ENCODE results near the gene FAM234B.

Gene FAM234B

GRCh38 chr12:13090054-13090453 lies 45.9 kb downstream of the FAM234B start:
- DNase-seq (ENCODE audit: low read depth in 2 of 3, low spot score in 1 of 3): no peak

- no peak for DNase-seq (ENCODE audit: low read depth in 2 of 3, low spot score in 1 of 3)
Observed at GRCh38 chr12:13091832-13092231, 47.7 kb downstream of the FAM234B start.

GRCh38 chr12:13093191-13093847 lies 49.1 kb downstream of the FAM234B start:
- no peak for DNase-seq (ENCODE audit: low read depth in 2 of 3, low spot score in 1 of 3)

GRCh38 chr12:13093848-13094220 lies 49.7 kb downstream of the FAM234B start:
- DNase-seq (ENCODE audit: low read depth in 2 of 3, low spot score in 1 of 3): no peak

- no peak for DNase-seq (ENCODE audit: low read depth in 2 of 3, low spot score in 1 of 3)
Observed at GRCh38 chr12:13094367-13094766, 50.2 kb downstream of the FAM234B start.

- no peak for DNase-seq (ENCODE audit: low read depth in 2 of 3, low spot score in 1 of 3)
Observed at GRCh38 chr12:13095266-13095995, 51.2 kb downstream of the FAM234B start.

- no peak for DNase-seq (ENCODE audit: low read depth in 2 of 3, low spot score in 1 of 3)
Observed at GRCh38 chr12:13097491-13098011, 53.4 kb downstream of the FAM234B start.

GRCh38 chr12:13099066-13099843 lies 55.1 kb downstream of the FAM234B start:
- no peak for DNase-seq (ENCODE audit: low read depth in 2 of 3, low spot score in 1 of 3)

- no peak for DNase-seq (ENCODE audit: low read depth in 2 of 3, low spot score in 1 of 3)
Observed at GRCh38 chr12:13099844-13100604, 55.8 kb downstream of the FAM234B start.

GRCh38 chr12:13100605-13100881 lies 56.4 kb downstream of the FAM234B start:
- no peak for DNase-seq (ENCODE audit: low read depth in 2 of 3, low spot score in 1 of 3)

GRCh38 chr12:13100882-13101769 lies 56.9 kb downstream of the FAM234B start:
- DNase-seq (ENCODE audit: low read depth in 2 of 3, low spot score in 1 of 3): peak; percentile 66 to 84 (median 72)

- DNase-seq (ENCODE audit: low read depth in 2 of 3, low spot score in 1 of 3): no peak
Observed at GRCh38 chr12:13101821-13102375, 57.7 kb downstream of the FAM234B start.

- DNase-seq (ENCODE audit: low read depth in 2 of 3, low spot score in 1 of 3): no peak
Observed at GRCh38 chr12:13102461-13103195, 58.4 kb downstream of the FAM234B start.

GRCh38 chr12:13103391-13104033 lies 59.3 kb downstream of the FAM234B start, which contains the start of gene GSG1:
Gene GSG1, minus strand, starts transcription at chr12:13103667. Its CDS starts 155 bp downstream, at chr12:13103512.
- peak in 2 of 3 donors; percentile 24 to 36 for DNase-seq (ENCODE audit: low read depth in 2 of 3, low spot score in 1 of 3)

- DNase-seq (ENCODE audit: low read depth in 2 of 3, low spot score in 1 of 3): no peak
Observed at GRCh38 chr12:13104409-13104808, 60.2 kb downstream of the FAM234B start.

GRCh38 chr12:13105781-13106180 lies 61.6 kb downstream of the FAM234B start:
- no peak for DNase-seq (ENCODE audit: low read depth in 2 of 3, low spot score in 1 of 3)

GRCh38 chr12:13106666-13107065 lies 62.5 kb downstream of the FAM234B start:
- no peak for DNase-seq (ENCODE audit: low read depth in 2 of 3, low spot score in 1 of 3)

GRCh38 chr12:13112968-13113367 lies 68.8 kb downstream of the FAM234B start:
- no peak for DNase-seq (ENCODE audit: low read depth in 2 of 3, low spot score in 1 of 3)

All from stimulated activated CD4-positive, alpha-beta T cell treated with anti-CD3 and anti-CD28 coated beads, Interleukin-12 subunit alpha, Interleukin-12 subunit beta, amount 100 ng/mL, for 48 hours (primary cell).